Activated CD4-positive, alpha-beta T cell treated with anti-CD3 and anti-CD28 coated beads, Interleukin-2, amount 50 U/mL, for 4 hours (primary cell): Measurements from ENCODE around the gene EIF4E3.

Experiments
- DNase-seq, 2 experiments: peaks; one replicate each; pipeline ENCODE4 v3.0.0-alpha.2; 2020

EIF4E3 gene

DNA sequence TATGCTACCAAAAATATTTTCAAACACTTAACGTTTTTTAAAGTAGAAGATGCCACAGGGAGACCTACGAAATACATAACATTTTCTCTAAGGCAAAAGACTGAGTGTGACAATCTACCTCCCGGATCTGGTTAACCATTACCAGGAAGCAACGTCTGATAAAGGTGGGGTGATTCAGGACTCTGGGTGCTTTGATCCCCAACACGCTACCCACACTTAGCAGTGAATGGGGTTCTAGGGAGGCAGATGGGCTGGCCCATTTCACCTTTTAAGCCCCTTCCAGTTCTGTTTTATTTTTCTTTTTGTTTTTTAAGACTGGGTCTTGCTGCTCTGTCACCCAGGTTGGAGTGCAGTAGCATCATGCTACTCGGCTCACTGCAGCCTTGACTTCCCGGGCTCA, 39.5 kb downstream of the EIF4E3 start:
- DNase-seq: no peak

DNA sequence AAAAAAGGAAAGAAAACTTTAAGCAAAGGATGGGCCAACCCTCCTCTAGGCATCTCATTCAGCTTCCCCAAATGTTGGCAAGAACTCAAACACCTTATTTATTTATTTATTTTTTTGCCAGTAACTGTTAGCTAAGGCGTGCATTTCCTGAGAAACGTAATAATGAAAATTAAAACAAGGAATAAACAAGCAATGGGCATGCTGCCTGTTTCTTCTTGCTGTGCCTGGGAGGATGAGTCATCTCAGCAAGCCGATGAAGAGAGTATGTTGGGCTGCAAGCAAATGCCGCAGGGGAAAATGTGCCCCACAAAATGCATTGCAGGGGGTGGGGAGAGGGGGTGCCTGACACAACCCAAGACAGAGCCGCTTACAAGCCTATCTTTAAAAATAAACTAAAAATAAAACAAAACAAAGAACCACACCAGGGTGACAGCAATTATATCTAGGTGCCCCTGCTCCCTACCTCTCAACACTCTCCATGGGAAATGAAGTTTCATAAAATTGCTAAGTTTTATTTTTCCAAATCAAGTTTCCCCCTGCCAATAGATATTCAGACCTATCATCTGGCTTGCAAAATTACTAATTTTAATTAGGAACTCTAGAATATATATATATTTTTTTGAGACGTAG, 40.3 kb downstream of the EIF4E3 start:
- no peak for DNase-seq

DNA sequence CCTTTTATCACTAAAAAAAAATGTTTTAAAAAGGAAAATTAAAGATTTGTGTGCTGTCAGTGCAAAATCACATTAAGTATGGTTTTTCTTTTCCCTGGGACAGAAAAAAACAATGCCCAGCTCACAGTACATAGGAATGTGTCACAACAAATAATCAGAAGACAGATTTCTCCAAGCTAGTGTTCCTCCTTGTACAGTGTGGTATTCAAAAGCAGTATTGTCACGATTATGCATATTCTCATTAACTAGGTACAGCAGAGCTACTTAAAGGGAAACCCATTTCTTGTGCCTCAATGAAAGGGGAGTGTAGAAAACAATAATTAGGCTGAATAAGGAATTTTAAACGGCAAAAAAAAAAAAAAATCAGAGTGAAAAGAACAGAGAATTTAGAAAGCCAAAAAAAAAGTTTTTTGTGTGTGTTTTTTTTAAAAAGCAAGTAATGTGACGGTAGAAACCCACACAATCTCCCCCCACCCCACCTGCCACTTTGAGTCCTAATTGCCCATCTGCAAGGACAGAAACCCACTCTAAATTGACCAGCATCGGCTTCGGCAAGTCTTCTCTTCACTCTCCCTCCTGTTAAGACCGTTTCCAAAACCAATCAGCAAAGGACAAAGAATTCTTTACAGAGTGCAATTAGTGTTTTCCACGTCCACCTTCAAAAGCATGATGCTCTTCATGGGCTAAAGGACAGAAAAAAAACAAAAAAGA, 41.0 kb downstream of the EIF4E3 start:
- no peak for DNase-seq

DNA sequence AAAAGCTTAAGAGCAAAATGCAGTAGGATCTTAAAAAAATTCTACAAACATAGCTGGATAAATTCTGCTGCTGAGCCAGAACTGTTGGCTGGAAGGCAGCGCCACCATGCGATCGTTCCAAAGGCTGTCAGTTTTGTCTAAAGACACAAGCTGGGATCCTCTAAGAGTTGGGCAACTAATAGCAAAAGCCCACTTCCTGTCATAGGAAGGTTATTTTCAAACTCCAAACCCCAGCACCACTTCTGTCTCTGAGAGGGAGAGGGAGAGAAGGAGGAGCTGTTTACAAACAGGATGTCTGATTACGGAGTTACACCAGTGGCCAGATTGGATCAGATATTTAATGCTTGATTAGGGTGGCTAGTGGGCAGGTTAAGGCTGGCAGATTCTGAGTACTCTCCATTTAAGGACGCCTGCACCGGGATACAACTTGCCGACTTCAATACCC, 44.0 kb downstream of the EIF4E3 start:
- DNase-seq: peak in 1 of 2 experiments; percentile 19

DNA sequence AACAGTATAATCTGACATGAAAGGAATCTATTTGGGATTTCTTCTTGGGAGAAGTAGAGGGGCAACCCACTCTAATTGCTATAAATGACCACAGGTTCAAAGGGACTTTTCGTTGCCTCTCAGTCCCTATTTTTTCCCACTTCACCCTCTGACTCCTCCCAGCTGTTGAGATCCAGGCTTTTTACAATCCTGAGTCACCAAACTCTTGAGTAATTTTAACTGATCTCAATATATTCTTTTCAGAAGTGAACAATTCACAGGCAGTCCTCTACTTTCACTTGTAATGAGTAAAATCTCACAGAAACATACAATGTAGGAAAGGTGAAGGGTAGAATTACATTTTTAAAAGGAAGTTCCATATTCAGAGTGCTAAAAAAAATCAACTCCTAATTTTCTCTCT, 44.6 kb downstream of the EIF4E3 start:
- no peak for DNase-seq

DNA sequence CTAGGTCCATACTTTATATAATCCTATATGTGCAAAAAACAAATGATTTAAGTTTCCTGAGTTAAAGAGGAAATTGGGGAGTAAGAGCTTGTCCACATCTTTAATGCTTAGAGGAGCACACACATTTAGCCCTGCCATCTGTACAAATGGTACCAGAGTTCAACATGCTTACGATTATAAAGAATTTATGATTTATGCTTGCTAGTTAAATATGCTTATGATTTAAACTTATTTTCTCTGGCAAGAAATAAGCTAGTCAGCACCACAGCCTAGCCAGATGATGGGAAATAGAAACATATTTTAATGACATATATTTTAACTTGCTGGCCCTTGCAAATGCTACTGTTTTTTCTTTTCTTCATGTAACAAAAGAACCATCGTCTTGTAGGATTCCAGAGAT, 48.3 kb downstream of the EIF4E3 start:
- no peak for DNase-seq

DNA sequence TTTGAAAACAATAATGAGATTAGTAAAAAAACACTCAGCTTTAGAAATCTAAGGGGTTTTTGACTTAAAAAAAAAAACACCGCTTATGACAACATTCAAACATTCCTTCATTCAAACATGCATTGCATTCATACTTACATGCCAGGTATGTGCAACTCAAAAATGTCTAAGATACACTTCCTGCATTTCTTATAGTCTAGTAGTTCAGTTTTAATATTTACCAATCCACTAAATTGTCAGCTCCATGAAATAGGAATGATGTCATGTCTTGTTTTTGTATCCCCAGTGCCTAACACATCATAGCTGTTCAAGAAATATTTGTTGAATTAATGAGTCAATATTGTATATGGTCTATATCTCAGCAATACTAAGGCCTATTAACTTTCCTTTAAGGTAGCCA, 51.7 kb downstream of the EIF4E3 start:
- DNase-seq: no peak

DNA sequence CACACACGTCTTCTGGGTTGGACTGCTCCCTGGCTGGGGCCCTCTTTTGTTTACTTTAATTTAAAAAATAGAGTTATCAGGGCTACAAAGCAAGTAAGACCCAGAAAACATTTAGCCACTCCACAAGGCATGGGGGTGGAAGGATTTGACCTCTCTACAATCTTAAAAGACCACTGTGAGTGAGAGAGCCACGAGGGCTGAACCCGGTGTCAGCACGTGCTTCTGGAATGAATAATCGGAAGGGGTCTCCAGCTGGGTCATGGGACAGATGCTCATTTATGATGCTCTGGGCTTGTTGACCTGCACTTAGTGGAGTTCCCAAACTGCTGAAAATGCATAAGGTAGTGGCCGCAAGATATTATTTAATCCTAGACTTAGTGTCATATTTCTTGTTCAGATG, 52.4 kb downstream of the EIF4E3 start:
- DNase-seq: no peak

DNA sequence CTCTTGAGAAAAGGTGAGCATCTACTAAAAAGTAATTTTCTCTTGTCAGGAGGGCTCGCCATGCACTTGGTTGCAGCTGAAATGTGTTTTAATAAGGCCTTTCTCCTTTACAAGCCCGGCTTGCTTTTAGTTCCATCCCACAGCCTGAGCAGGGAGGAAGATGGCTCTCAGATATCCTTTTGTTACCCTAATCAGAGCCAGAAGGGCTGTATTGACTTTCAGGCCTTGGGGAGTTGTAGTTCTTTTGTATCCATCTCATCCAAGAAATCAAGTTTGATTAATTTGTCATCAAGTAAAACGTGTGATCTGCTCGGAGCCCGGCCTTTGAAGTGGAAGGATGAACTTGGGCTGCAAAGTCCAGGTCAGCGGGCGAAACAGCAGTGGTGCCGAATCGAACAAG, 52.9 kb downstream of the EIF4E3 start:
- no peak for DNase-seq

DNA sequence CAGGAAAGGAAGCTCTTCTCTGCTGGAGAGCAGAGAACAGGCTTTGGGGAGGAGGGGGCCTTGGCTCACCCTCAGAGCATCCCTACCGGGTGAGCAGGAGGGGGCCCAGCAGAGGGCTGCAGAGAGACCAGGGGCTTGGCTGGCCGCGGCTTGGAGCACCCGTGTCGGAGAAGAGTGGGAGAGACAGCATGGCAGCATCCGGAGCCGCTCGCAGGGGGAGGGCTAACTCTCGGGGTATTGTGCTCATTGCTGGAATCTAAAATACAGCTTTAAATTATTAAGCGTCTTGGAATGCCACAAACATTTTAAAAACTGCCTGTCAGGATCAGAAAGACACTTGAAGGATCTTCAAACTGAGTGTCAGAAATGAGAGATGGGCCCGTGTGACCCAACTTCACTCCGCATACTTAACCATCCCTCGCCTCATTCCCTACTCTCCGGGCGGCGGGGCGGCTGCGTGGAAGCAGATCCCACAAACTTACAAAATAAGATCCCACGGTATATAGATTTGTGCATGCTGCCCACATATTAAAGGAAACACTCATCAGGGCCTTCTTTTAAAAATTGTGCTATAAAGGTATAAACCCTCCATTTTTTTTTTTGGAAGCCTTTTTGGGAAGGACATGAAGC, 53.9 kb downstream of the EIF4E3 start:
- no peak for DNase-seq

DNA sequence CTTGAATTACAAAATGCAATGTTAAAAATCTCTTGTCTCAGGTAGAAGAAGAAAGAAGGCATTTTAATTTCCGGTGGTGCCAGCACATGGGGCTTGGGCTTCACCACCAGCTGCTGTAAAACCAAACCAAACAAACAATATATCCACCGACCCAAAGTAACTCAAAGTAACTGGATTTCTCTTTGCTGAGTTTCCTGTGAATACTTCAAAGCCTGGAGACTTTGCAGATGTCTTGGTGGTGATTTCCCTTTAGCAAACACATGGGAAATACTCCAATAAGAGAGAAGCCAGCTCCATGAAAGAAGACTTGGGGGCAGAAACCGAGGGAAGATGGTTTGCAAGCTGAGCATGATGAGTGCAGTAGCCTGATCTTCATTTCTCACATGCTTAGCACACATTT, 62.6 kb downstream of the EIF4E3 start:
- no peak for DNase-seq

DNA sequence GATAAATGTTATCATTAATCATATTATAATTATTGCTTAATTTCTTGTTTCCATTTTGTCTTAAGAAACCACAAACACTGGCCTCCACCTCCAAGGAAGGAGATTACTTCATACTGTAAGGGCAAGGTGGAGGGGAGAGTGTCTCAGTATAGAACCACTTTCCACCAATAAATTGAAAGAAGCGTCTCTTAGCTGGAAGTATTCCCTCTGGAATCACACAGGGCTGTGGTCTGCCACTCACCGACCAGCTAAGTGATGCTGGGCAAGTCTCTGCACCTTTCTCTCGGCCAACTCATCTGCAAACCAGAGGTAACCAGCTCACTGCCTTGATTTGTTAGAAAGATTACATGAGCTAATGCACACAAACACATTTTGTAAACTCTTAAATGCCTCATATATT, 63.1 kb downstream of the EIF4E3 start:
- DNase-seq: no peak

DNA sequence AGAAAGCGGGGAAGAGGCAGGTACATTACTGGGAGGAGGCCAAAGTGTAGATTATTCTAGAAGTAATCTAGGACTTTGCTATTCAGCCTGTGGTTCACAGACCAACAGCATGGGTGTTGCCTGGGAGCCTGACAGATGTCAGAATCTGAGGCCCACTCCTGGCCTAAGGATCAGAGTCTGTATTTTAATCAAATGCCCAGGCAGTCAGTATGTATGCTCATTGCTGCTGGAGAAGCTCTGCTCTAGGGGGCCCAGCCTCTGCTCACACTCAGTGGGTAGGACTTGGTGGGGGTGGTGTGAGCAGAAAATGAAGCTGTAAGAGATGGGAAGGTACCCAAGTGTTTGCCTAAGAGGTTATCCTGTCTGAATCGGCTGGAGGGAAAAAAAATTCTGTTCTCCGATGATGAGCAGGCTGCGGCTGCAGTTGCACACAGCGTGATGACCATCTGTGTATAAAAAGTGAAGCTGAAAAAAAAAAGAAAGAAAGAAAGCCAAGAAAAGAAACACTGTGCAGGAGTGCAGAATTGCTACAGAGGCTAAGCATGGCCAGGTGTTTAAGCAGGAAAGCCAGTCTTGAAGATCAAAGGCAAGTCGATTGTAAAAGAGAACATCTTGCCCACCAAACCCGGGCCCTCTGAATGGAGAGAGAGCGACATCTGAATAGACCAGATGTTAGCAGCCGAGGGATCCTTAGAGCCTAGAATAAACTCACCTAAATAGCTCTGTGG, 65.2 kb downstream of the EIF4E3 start:
- no peak for DNase-seq

DNA sequence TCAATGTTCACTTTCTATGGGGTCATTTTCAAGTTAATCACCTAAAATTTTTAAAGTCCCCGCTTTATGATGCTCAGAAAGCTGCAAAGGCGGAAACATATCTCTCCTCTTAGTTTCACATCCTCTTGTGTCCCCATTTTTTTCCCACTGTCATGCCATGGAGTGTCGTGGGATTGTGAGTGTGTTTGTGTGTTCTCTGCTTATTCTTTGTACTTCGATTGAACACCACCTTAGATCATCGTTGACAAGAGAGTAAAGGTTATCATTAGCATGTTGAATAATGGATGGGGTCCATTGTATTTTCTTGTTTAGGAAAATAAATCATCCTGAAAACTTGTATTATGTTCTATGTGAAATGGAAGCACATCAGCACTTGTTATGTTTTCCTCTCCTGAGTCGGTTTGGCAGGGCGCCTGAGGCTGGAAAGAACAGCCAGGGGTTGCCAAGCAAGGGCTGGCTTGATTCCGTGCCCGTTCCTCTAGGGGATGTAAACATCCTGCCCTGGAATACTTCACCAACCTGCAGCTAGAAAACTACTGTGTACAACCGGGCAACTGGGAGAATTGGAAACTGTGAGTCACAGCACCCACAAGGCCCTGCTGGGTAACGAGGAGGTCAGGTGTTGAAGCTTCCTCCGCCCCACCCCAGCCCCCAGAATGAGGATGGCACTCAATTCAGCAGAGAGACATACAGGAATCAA, 67.2 kb downstream of the EIF4E3 start:
- DNase-seq: no peak

DNA sequence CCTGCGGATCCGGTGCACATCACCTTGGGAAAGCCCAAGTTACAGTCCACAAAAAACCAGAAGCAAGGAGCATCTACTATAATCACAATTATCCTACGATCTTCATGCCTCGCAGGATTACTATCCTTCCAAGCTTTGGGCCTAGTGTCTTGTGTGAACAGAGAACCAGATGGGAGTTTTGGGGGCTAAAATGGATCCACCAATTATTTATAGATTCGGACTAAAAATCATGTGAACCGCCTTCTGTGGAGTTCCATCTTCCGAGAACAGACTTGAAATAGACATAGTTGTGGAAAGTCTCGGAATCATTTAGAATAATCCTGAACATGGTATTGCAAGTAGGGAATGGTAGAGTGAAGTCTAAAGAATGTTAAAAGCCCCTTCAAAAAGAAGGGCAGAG, 70.1 kb downstream of the EIF4E3 start:
- DNase-seq: no peak

DNA sequence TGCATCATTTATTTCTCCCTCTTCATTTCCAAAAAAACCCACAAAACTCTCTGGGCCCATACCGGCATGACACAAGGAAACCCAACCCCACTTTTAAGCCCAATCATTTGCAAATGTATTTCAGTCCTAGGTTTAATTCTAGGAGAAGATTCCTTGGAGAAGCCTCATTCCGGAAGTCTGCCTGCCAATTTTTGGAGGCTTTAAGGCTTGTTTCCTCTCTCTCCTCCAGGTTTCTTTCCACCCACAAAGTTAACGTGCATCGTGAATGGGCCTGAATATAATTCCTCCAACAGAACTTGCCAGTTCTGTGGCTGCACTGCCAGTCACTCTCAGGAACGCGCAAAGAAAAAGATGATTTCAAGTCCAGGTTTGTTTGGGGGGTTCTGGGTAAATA, 71.8 kb downstream of the EIF4E3 start:
- DNase-seq: no peak

DNA sequence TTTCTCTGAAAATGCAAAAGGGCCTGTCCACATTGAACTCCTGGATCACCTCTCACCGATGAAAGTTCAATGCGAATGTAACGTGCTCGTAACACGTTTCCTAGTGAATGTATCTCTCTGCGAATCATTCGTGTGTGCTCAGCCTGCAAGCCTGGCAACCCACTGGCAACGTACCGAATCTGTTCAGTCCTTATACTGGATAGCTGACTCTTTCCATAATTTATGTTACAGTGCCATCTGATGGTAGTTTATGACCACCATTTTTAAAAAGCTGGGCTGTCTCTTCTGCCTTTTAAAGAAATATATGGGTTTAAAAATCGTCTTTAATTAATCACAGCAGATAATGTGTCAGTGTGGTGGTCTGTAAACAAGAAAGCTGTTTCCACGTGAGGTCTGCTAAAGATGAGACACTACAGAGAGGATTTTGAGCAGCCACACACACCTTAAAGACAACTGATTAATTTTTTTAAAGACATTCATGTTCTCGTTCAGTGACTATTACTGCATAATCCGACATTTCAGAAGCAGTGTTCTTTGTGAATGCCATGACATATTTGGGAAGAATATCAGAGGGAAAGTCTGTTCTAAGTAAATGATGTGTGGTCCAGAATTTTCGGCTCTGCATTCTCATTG, 72.3 kb downstream of the EIF4E3 start:
- DNase-seq: peak in 1 of 2 experiments; percentile 2

DNA sequence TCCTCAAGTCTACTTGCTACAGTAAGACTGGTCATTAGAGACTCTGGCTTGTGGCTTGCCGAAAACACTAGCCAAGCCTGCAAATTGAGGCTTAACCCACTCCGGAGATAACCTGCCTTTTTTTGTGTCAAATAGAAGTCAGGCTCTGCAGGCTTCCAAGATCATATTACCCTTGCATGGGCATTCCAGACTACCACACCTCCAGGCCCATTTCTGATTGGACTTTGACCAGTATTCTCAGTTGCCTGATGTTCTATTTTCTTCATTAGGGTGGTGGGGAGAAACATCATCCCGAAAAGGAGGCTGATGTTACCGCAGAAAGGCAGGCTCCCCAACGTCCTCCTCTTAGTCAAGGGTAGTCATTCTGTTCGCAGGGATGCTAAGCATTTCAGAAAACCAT, 73.6 kb downstream of the EIF4E3 start:
- DNase-seq: no peak

DNA sequence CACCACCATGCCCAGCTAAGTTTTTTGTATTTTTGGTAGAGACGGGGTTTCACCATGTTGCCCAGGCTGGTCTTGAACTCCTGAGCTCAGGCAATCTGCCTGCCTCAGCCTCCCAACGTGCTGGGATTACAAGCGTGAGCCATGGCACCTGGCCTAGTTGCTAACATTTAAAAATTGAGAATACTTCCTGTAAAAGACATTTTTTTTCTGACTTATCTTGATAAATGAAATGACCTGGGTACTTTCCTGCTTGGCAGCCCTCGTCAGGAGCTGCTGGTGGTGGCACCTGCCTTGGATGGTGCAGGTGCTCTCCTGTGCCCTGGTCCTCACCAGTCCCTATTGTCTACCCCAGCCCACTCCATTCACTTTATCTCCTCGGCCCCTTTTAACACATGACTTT, 74.8 kb downstream of the EIF4E3 start:
- no peak for DNase-seq

DNA sequence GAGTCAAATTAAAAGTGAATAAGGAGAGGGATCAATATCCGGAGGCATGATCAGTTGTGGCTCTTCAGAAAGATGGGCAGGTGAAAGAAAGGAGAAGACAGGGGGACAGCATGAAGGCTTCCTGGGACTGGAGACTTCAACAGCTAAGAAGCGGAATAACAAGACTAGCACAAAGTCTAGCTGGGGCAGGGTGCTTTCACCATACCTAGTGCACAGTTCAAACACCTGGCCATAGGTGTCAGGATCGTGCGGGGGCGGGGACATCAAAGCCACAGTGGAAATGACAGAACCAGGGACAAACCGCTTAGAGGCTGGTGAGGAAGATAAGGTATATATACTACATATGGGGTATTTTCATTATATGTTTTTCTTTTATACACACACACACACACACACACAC, 75.4 kb downstream of the EIF4E3 start:
- no peak for DNase-seq

DNA sequence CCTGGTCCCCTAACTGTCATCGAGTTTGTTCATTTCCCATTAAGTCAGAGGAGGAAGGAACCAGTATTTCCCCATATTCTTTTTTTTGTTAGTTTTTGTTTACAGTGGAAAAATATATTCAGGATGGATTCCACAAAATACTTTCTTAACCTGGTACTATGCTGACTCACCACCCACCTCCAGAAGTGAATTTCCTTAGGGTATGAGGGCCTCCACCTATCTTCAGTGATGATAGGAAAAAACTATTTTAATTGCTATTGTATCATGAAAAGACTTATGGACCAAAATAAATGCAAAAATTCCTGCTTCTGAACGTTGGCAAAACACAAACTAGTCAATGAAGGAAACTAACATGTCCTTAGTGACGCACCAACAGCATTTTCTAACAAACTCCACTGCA, 77.5 kb downstream of the EIF4E3 start:
- no peak for DNase-seq

DNA sequence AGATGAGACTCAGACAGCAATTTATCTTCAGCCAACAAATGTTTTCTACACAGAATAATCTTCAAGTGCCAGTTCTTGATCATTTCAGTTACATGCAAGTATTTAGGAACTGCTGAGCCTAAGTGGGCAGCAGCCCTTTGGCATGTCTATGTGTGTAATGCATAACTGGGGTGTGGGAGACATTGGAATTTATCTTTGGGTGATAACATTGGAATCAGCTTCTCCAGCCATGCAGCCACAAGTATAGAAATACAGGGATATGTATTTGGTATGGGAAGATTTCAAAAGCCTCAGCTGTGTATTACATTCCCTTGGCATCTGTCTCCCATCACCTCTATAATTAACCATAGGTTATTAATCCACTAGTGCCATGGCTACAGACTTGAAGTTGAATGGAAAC, 78.2 kb downstream of the EIF4E3 start:
- DNase-seq: no peak

DNA sequence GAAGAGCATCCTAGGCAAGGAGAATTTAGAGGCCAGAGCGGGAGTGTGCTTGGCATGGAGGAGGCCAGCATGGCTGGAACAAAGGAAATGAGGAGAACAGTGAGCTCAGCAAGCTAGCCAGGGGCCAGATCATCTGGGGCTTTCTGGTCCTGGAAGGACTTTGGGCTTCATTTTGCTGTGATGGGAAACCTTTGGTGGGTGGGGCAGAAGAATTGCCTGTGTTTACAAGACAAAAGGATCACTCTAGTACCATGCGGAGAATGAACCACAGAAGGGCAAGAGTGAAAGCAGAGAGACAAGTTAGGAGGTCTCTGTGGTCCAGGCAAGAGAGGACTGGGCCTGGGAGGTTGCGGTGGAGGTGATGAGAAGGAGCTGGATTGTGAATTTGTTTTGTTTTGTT, 80.1 kb downstream of the EIF4E3 start:
- no peak for DNase-seq
